ENCODE data around the gene WIPI1.
A peak's percentile ranks its signal among the peaks of the same experiment; 100 is the strongest.
"Not testable (repeated sequence)": the region's sequence is repeated elsewhere in the genome, so short reads cannot be mapped to it uniquely, and the experiment has no call there.

WIPI1 gene, protein sequence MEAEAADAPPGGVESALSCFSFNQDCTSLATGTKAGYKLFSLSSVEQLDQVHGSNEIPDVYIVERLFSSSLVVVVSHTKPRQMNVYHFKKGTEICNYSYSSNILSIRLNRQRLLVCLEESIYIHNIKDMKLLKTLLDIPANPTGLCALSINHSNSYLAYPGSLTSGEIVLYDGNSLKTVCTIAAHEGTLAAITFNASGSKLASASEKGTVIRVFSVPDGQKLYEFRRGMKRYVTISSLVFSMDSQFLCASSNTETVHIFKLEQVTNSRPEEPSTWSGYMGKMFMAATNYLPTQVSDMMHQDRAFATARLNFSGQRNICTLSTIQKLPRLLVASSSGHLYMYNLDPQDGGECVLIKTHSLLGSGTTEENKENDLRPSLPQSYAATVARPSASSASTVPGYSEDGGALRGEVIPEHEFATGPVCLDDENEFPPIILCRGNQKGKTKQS

DNA sequence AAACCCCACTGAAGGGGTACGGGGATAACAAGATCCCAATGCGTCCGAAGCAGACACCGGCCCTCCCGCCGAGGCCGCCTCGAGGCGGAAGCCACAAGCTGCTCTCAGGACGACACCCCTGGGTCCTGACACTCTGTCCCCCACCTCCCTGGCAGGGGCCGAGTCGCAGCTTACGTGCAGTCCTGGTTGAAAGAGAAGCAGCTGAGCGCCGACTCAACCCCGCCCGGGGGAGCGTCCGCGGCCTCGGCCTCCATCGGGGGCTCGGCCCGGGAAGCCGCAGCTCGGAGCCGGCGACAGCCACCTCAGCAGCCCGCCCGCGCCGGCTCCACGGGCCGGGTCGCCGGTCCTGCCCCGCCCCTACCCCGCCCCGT lies at the start of gene WIPI1:
Gene WIPI1, minus strand, starts transcription at position 329 of the 371 bp plus-strand sequence. Its CDS starts 75 bp downstream, at position 254.
- DNase-seq, result peak in 1 of 2 experiments; percentile 49

DNA sequence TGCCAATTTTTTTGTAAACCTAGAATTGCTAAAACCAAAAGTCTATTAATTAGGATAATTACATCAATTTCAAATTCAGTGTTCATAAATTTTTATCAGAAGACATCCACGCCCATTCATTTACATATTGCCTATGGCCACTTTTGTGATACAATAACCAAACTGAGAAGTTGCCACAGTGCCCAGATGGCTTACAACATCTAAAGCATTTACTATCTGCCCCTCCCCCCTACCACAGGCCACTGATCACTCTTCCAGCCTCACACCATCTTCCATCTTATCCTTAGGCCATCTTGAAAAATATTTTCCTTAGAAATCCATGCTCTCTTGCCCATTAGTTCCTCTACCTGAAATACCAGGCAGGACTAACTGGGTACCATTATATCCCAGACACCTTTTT lies 48.7 kb upstream of the WIPI1 start:
- no peak for DNase-seq

DNA sequence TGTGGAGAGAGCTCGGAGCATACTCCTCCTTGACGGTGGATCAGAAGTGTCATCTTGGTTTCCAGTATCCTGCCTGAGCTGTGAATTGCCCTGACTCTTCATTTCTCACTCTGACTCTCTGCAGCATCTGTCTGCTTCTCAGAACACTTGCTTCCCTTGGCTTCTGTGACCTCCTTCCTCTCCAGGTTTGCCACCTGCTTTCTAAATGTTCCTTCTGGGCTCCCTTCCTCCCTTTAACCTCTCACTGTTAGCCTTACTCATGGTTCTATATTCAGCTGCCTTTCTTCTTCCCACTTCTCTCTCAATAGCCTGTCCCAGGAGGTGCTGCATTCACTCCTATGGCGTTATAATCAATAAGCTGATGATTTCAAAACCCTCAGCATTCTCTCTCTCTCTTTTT lies 43.8 kb upstream of the WIPI1 start:
- DNase-seq, result no peak

DNA sequence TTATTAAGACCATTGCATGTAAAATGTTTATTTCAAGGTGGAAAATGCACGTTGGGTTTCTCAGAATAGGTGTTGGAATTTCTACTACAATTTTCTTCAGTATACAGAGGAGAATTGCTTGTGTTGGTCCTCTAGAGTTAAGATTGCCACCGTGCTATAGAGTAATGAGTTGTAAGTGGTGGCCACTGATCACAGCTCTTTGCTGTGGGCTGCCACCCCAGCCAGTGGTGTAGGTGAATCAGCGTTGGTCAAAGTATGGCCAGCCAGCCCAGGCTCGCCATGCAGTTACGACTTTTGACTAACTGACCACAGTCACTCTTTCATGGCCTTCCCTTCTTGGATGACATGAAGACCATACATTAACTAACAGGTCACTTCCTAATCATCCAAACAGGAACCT lies 42.3 kb upstream of the WIPI1 start:
- DNase-seq, result no peak

DNA sequence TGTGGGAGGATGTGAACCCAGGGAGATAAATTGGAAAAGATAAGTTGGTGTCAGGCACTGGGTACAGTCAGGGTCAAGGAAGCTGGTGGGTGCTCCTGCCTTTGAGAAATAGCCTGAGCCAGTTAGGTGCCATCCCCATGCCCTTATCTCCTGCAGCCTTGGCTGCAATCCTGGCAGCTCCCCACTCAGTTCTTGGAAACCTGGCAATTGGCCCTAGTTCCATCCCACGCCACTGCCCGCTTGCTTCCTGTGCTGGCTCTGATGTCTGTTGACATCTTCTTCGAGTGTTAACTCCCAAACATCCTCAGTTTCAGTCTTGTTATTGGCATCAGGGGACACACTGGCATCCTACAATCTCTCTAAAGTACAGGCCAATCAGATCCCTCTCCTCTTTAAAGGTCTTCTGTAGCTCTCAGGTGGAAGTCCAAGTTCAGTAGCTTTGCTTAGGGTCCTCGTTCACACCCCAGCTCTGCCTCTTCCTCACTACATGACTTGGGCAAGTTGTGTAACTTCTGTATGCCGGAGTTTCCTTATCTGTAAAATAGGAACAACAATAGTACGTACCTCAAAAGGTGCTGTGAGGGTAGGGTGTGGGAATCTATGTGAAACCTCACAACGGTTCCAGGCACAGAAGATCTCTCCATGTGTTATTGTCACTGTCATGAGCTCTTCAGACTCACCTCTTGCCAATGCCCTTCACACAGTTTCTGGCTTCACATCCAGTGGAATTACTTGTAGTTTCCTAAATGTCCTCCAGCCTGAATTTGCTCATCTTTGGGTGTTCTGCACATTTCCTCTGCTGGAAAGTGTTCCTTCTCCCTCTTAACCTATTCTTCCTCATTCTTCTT lies 41.4 kb upstream of the WIPI1 start:
- no peak for DNase-seq

DNA sequence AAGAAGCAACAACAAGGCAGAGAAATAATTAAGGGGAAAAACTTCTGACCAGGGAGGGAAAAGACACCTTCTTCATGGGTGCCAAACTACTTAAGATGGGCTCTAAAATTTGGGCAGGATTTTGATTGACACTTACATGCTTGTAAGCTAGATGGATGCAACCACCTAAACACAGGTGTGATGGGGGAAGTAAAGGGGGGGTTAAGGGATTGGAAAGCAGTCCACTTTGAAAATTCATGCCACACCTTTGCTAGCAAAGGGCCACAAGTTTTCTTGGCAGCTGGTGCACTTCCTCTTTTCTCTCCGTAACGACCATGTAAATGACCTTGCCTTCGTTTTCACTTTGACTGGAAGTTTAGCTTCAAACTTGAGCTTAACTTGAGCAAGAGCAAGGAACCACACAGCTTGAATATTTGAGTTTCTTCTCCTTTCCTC lies 40.6 kb upstream of the WIPI1 start:
- no peak for DNase-seq

DNA sequence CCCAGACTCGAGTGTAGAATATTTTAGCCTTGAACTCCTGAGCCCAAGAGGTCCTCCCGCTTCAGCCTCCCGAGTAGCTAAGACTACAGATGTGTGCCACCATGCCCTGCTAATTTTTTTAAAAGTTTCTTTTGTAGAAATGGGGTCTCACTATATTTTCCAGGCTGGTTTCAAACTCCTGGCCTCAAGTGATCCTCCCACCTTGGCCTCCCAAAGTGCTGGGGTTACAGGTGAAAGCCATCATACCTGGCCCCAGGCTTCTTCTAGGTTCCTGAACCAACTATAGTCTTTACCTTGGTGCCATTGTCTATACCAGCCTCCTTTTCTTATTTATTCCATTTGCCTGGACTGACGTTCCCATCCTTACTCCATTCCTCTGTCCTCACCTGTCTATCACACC lies 37.8 kb upstream of the WIPI1 start:
- no peak for DNase-seq

DNA sequence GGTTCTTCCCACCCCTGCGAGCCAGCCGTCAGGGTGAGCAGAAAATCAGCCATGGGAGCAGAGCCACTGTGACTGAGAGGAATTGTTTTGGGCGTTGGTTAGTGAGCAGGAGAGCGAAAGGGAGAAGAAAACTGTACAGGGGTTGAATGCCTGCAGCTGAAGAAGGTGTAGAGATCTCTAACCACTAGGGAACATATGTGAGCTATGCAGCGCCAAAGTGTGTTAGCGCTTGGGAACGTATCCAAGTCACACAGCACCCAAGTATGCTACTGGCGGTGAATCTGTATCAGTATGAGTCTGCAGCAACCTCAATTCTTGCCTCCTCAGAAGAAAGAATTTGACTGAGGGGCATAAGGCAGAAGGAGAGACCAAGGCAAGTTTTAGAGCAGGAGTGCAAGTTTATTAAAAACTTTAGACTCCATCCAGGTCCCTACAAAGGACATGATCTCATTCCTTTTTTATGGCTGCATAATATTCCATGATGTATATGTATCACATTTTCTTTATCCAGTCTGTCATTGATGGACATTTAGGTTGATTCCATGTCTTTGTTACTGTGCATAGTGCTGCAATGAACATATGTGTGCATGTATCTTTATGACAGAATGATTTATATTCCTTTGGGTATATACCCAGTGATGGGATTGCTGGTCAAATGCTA lies 35.2 kb upstream of the WIPI1 start:
- not testable (repeated sequence) for DNase-seq

DNA sequence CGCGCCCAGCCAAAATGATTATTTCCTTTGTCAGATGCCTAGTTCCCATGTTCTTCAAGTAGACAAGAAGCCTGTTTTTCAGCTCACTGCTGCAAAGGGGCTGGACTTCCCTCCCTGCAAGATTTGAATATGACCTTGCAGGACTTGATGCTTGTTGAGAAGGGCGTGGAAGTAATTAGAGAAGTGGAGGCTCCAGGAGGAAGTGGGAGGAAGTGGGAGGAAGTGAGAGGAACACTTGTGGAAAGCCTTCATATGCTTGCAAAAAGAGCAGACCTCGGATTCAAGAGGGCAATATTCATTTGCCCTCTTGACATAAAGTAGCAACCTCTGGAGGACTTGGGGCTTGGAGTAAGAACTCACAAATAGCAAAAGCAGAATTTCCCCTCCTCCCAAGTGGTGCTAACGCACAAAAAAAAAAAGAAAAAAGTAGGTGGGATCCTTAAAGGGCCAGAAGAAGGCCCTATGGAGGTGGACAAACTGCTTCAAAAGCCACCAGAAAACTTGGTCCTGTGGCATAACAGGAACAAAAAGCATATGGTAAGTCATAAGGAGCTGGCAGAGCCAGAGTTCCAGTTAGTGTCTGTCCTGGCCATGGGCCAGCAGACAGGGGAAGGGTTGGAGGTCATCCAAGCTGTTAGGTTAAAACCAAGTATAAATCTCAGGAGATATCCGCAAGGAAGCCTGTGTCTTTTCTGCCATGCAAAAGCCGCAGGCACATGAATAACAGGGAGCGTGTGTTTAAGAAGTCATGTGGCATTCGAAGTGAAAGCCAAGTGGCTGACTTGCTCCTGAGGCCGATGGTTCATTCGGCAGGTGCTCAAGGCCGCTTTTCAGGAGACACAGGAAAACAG lies 34.3 kb upstream of the WIPI1 start:
- DNase-seq, result no peak

DNA sequence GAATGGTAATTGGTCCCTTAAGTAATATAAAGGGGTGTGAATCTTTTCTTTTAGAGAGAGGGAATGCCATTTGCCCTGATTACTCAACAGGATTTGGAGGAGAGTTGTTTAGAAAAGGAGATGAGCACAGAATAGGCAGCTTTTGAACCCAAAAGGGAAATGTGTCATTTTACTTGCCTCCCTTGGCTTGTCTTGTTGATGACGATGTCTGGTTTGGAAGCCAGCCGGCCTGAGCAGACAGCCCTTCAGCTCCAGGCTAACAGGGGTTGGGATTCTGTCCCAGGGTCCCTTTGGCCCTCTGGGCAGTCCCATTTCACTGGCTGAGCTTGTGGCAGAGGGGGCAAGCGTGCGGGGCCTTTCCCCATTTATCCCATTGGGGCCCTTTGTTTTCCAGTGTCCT lies 32.6 kb upstream of the WIPI1 start:
- DNase-seq, result no peak

DNA sequence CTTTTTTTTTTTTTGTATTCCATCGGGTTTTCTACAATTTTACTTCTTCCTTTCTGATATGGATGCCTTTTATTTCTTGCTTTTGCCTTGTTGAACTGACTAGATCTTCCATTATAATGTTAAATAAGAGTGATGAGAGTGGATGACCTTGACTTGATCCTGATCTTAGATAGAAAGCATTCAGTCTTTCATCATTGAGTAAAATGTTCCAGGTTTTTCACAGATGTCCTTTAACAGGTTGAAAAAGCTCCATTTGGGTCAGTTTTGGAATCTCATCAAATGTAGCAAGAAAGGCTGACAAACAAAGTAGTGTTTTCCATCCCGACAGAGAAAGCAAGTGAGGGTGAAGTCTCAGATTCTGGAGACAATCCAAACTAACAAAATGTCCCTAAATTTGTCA lies 27.2 kb upstream of the WIPI1 start:
- no peak for DNase-seq

DNA sequence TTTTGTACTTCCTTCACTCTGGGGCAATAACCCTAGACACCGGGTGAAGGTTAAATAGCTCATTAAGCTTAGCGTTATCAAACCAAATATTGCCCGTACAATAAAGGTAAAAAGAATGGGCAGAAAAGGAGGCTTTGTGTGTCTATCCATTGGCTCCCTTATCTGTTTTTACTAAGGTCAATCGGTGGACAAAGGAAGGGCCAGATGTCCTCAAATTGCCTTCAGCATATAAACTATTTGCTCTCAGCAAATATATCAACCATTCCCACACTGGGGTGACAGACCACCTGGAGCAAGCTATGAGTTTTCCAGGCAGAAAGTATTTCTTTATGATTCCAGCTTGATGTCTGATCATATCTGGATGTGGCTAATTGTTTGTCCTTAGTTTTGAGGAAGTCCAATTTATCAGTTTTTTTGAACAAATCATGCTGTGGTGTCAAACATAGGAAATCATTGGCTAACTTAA lies 25.3 kb upstream of the WIPI1 start:
- DNase-seq, result no peak

DNA sequence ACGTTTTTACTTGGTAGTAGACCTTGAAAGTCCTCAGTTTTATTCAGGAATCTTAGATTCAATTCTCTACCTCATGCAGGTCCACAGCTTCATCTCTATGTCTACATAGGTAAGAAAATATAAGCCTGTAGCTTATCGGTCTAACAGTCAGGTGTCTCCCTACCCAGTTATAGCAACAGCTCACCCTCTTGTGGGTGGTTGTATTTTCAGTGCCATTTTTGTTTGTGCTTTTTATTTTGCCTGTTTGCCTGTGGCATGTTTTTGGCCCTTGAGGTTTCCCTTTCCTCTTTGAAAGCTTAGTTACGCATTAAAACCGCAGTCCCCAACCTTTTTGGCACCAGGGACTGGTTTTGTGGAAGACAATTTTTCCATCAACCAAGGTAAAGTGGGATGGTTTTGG lies 23.6 kb upstream of the WIPI1 start:
- no peak for DNase-seq

DNA sequence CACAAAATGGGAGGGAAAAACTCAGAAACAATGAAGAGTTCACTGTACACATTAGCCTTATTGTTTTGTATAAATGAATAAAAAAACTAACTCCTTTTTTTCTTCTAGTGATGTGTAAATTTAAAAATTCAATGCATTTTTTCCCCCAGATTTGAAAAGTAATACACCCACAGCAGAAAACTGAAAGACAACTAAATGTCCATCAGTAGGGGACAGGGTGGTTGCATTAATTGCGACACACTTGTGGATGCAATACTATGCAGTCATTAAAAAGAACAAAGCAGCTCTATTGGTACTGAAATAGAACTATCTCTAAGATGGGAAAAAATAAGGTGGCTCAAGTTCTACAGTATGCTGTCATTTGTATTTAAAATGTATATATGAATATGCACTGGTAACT lies 13.7 kb upstream of the WIPI1 start:
- DNase-seq, result no peak

DNA sequence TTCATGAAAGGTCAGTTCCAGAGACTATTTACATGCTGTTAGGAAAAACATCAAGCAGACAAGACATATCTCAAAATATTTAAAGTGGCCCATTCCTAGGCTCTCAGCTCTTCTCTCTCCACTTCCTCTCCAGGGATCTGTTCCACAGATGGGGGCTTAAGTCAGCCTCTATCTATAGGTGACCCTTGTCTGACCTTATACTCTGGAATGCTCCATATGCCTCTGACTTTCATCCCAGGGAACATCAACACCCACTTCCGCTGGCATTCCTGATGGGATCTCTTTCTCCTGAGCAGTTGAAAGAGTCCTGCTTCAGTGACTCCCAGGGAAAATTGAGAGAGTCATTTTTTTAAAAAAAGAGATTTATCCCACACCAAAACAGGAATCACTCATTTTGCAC lies 11.5 kb upstream of the WIPI1 start:
- DNase-seq, result no peak

DNA sequence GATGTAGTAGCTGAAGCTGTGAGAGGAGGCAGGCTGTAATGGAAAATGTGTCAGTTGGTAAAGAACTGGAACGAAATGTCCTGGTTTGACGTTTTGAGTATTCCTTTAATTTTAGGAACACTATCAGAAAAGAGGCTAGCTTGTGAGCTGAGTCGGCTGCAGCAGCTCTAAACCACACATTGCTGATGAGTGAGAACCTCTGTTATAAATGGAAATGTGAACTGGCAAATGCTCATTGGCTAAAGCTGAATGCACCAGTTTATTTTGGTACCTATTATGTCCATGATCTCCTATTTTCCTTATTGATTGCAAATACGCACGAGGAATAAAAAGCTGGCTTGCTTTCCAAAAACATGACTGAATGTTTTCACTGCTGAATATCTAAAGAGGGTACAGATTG lies 11.0 kb upstream of the WIPI1 start:
- DNase-seq, result no peak

DNA sequence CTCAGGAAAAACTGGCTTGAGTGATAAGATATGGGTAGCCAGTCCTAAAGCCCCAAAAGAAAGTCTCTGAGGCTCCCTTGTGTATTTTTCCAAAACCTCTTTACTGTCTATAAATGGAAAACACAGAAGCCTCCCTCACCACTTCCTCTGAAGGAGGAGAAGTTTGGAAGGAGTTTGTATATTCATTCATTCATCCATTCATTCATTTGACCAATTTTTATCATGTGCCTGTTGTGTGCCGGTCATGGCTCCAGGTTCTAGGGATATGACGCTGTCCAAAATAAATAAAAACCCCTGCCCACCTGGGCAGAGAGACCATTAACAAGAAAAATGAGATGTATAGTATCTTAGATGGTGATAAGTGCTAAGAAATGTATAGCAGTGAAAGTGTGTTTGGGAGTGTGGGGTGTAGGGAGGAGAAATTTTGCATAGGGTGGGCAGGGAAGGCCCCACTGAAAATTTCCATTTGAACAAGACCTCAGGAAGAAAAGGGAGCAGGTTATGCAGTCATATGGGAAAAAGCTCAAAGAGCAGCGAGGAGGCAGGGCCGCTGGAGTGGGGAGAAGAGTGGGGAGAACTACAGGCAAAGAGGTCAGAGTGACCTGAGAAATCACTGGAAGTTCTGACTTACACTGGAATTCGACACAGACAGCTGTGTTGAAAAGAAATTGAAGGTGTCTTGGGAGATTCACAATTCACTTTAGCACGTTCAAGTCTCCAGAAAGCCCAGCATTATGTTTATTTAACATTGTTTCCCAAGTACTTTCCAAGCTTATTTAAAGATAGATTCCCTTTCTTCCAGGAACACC lies 6.1 kb upstream of the WIPI1 start:
- no peak for DNase-seq

DNA sequence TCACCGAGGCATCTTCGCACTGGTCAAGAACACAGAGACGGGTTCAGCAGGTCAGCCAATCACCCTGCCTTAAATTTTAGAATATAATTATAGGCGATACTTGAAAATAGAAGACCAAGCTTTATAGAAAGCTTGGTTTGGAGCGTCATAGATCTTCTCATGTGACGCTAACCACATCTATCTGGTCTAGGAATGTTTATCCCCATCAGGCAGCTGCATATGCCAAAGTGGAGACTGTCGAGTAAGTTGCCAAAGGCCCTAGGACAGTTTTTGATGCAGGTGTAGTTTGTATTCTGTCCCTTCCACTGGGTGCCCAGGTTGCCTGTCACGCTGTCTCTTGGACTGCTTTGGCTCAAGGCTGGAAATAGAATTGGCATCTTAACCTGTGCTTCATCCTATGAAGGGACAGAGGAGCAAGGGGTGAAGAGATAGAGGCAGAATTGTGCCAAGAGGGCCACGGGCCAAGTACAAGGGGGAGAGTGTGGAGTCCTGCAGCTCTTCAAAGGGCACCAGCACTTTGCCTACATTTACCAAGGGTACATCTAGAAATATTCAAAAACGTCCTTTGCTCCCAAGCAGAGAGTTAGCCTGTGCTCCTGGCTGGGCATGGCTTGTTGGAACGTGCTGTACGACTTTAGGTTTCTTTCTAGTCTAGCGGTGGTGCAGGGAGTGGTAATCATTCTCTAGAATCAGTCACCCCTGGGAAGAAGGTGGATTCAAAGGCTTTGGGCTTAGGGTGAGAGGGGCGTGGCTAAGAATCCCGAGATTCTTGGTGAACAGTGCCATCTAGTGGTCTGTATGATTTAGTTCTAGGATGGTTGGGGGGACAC lies 5.3 kb upstream of the WIPI1 start:
- DNase-seq, result peak; percentile 51 to 72

DNA sequence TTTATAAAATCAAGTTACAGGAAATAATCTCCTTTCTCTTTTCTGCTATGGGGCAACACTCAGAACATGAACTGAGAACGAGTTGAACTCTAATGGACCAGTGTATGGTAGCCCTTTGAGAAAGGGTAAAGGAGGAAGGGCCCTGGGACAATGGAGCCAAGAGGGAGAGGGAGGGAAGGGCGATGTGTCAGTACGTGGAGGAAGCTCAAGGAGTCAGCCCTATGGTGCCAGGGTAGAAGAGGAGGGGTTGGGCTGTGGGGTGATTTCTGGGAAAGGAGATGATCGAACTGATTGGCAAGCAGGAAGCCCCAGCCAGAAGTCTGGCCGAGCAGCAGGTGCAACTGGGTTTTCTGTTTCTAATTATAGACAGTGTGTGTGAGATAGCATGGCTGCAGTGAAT lies 4.3 kb upstream of the WIPI1 start:
- DNase-seq, result no peak

DNA sequence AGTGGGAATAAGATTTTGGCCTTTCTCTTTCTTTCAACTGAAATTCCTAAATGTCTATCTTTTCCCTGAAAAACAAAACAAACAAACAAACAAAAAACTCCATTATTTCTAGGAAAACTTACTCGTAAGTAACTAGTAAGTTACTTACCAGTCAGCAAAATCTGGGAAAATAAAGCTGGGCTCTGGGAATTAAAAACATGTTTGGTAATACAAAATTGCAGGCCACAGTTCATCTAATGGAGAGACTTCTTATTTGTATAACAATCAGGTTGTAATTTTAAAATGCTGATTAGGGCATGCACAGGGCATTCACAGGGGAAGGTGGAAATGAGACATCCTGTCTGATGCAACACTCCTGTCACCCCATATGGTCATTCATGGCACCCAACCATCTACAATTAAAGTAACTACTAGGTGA lies 3.8 kb upstream of the WIPI1 start:
- no peak for DNase-seq

DNA sequence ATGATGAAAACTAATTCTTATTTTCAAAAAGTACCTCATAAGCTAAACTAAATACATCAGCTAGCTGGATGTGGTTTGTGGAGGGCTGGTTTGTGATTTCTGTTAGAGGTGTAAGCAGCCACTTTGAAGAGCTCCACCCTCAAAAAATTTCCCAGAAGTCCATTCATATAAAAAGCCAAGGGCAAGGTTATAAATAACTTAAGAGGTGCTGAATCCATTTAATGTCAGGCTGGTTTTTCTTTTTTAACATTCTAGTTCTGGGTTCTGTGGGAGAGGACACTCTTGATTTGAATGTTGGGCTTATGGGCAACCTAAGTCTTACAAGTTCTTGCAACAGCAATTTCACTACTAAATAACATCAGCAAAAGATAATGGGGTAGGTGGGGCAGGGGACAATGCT lies 3.4 kb upstream of the WIPI1 start:
- no peak for DNase-seq
